Skeletal muscle tissue (tissue), 4 donors: ENCODE measurements around the gene JMJD1C. TPM values are rescaled to one million over a fixed set of nuclear protein-coding genes. Genes with fewer than 3 reads are reported as not detected.
A peak's percentile ranks its signal among the peaks of the same experiment; 100 is the strongest.
"Not testable (repeated sequence)": the region's sequence is repeated elsewhere in the genome, so short reads cannot be mapped to it uniquely, and the experiment has no call there.

ENCODE experiments used
- H3K27ac ChIP-seq: one replicate; pipeline ENCODE4 v1.7.0; 2013; ENCODE audit warnings: mild to moderate bottlenecking, low read depth, low read length, inconsistent platforms
- H3K27me3 ChIP-seq, 3 donors: one replicate each; pipeline ENCODE4 v1.7.0; 2013; ENCODE audit warnings: low read length in 3 of 3; ENCODE audit not compliant: control insufficient read depth in 3 of 3, insufficient read depth in 3 of 3
- H3K36me3 ChIP-seq, 3 donors: one replicate each; pipeline ENCODE4 v1.7.0; 2013; ENCODE audit warnings: low read length in 3 of 3; ENCODE audit not compliant: control insufficient read depth in 3 of 3, insufficient read depth in 3 of 3
- H3K4me1 ChIP-seq, 3 donors: one replicate each; pipeline ENCODE4 v1.7.0; 2013; ENCODE audit warnings: low read length in 3 of 3, mild to moderate bottlenecking in 3 of 3; ENCODE audit not compliant: control insufficient read depth in 3 of 3, insufficient read depth in 3 of 3
- H3K4me3 ChIP-seq, 3 donors: one replicate each; pipeline ENCODE4 v1.7.0; 2013; ENCODE audit warnings: low read length in 3 of 3
- H3K9ac ChIP-seq, 3 donors: one replicate each; pipeline ENCODE4 v1.7.0; 2013; ENCODE audit warnings: low read length in 3 of 3, mild to moderate bottlenecking in 3 of 3, moderate library complexity in 2 of 3, low read depth in 1 of 3
- H3K9me3 ChIP-seq, 3 donors: one replicate each; pipeline ENCODE4 v1.7.0; 2013; ENCODE audit warnings: low read length in 3 of 3; ENCODE audit not compliant: control insufficient read depth in 3 of 3
- total RNA-seq: library from RNA; depleted of rRNA; stranded (reverse); fragments of >200 nt; gene quantifications from one replicate; pipeline ENCODE4 v1.2.3, GENCODE V29; 2014
- donor health status: Osteomylitis.

The JMJD1C gene
- total RNA-seq, 1 donor from 2014 or later, result 90.8 TPM

- not testable (repeated sequence) for H3K4me3 ChIP-seq, H3K27me3 ChIP-seq, H3K4me1 ChIP-seq, H3K9ac ChIP-seq, H3K27ac ChIP-seq, H3K9me3 ChIP-seq, H3K36me3 ChIP-seq
Measured at GRCh38 chr10:63500551-63500950, 34.8 kb upstream of the JMJD1C start.

- Histone ChIP-seq H3K9me3 (no peaks in the 10 kb centered on the region), H3K27me3 (no peaks in the 10 kb centered on the region), H3K27ac (no peak overlapping the region), H3K36me3 (no peaks in the 10 kb centered on the region), H3K4me3 (no peak overlapping the region), H3K4me1 (peaks cover 0 to 4% (median 3%) of the 10 kb centered on the region in 3 donors), H3K9ac (no peak overlapping the region)
Measured at GRCh38 chr10:63498665-63499064, 32.9 kb upstream of the JMJD1C start.

GRCh38 chr10:63497321-63497720 is 31.5 kb upstream of the JMJD1C start:
- Histone ChIP-seq H3K36me3 (no peaks in the 10 kb centered on the region), H3K27ac (no peak overlapping the region), H3K9me3 (no peaks in the 10 kb centered on the region), H3K4me1 (peaks cover 0 to 2% (median 0%) of the 10 kb centered on the region in 3 donors), H3K4me3 (no peak overlapping the region), H3K27me3 (no peaks in the 10 kb centered on the region), H3K9ac (no peak overlapping the region)

GRCh38 chr10:63496561-63496960 is 30.8 kb upstream of the JMJD1C start:
- no peak overlapping the region for H3K27ac ChIP-seq
- H3K9me3 ChIP-seq, result no peaks in the 10 kb centered on the region
- no peak overlapping the region for H3K4me3 ChIP-seq
- peaks cover 0 to 2% (median 0%) of the 10 kb centered on the region in 3 donors for H3K4me1 ChIP-seq
- H3K36me3 ChIP-seq, result no peaks in the 10 kb centered on the region
- no peak overlapping the region for H3K9ac ChIP-seq
- H3K27me3 ChIP-seq, result no peaks in the 10 kb centered on the region

- H3K4me3 ChIP-seq, result no peak overlapping the region
- no peak overlapping the region for H3K9ac ChIP-seq
- peaks cover 0 to 2% (median 0%) of the 10 kb centered on the region in 3 donors for H3K4me1 ChIP-seq
- H3K27ac ChIP-seq, result no peak overlapping the region
- no peaks in the 10 kb centered on the region for H3K36me3 ChIP-seq
- no peaks in the 10 kb centered on the region for H3K9me3 ChIP-seq
- H3K27me3 ChIP-seq, result no peaks in the 10 kb centered on the region
Measured at GRCh38 chr10:63494951-63495350, 29.2 kb upstream of the JMJD1C start.

GRCh38 chr10:63493004-63493403 is 27.2 kb upstream of the JMJD1C start:
- Histone ChIP-seq H3K9me3 (no peaks in the 10 kb centered on the region), H3K36me3 (no peaks in the 10 kb centered on the region), H3K4me1 (peaks cover 0 to 4% (median 2%) of the 10 kb centered on the region in 3 donors), H3K27ac (no peak overlapping the region), H3K27me3 (no peaks in the 10 kb centered on the region), H3K9ac (no peak overlapping the region), H3K4me3 (no peak overlapping the region)

- not testable (repeated sequence) for H3K9ac ChIP-seq, H3K27me3 ChIP-seq, H3K36me3 ChIP-seq, H3K9me3 ChIP-seq, H3K4me3 ChIP-seq, H3K4me1 ChIP-seq
- H3K27ac ChIP-seq, result peak overlapping the region; percentile 49
Measured at GRCh38 chr10:63492317-63492690, 26.5 kb upstream of the JMJD1C start.

- Histone ChIP-seq H3K9me3 (no peaks in the 10 kb centered on the region), H3K27ac (peak overlapping the region; percentile 49), H3K4me3 (peak overlapping the region in 1 of 3 donors; percentile 5), H3K4me1 (peaks cover 0 to 4% (median 2%) of the 10 kb centered on the region in 3 donors), H3K36me3 (no peaks in the 10 kb centered on the region), H3K27me3 (no peaks in the 10 kb centered on the region), H3K9ac (no peak overlapping the region)
Measured at GRCh38 chr10:63491588-63492316, 26.0 kb upstream of the JMJD1C start.

- no peaks in the 10 kb centered on the region for H3K27me3 ChIP-seq
- H3K4me1 ChIP-seq, result peaks cover 0 to 9% (median 4%) of the 10 kb centered on the region in 3 donors
Measured at GRCh38 chr10:63489838-63490237, 24.1 kb upstream of the JMJD1C start.

GRCh38 chr10:63487990-63488389 is 22.2 kb upstream of the JMJD1C start:
- no peak overlapping the region for H3K4me3 ChIP-seq
- H3K27me3 ChIP-seq, result no peaks in the 10 kb centered on the region
- H3K9me3 ChIP-seq, result no peaks in the 10 kb centered on the region
- H3K27ac ChIP-seq, result no peak overlapping the region
- H3K9ac ChIP-seq, result no peak overlapping the region
- peaks cover 0 to 9% (median 4%) of the 10 kb centered on the region in 3 donors for H3K4me1 ChIP-seq
- no peaks in the 10 kb centered on the region for H3K36me3 ChIP-seq

More at GRCh38 chr10:63489838-63490237, 24.1 kb upstream of the JMJD1C start:
- Histone ChIP-seq H3K9ac (no peak overlapping the region), H3K27ac (no peak overlapping the region), H3K4me3 (no peak overlapping the region), H3K9me3 (no peaks in the 10 kb centered on the region), H3K36me3 (no peaks in the 10 kb centered on the region)
